Dermis blood vessel endothelial cell (primary cell): ENCODE data around the gene TAS2R16. TPM values are rescaled to one million over a fixed set of nuclear protein-coding genes. Genes with fewer than 3 reads are reported as not detected.
"Not testable (repeated sequence)": the region's sequence is repeated elsewhere in the genome, so short reads cannot be mapped to it uniquely, and the experiment has no call there.

Source experiments
- DNase-seq: peaks from one replicate; pipeline ENCODE4 v3.0.0; 2010
- total RNA-seq: library from RNA; depleted of rRNA; stranded (reverse); fragments of >200 nt; gene quantifications from 2 replicates; pipeline ENCODE4 v1.2.3, GENCODE V29; 2014

The TAS2R16 gene
- total RNA-seq, 1 donor from 2014 or later, result not detected

DNA sequence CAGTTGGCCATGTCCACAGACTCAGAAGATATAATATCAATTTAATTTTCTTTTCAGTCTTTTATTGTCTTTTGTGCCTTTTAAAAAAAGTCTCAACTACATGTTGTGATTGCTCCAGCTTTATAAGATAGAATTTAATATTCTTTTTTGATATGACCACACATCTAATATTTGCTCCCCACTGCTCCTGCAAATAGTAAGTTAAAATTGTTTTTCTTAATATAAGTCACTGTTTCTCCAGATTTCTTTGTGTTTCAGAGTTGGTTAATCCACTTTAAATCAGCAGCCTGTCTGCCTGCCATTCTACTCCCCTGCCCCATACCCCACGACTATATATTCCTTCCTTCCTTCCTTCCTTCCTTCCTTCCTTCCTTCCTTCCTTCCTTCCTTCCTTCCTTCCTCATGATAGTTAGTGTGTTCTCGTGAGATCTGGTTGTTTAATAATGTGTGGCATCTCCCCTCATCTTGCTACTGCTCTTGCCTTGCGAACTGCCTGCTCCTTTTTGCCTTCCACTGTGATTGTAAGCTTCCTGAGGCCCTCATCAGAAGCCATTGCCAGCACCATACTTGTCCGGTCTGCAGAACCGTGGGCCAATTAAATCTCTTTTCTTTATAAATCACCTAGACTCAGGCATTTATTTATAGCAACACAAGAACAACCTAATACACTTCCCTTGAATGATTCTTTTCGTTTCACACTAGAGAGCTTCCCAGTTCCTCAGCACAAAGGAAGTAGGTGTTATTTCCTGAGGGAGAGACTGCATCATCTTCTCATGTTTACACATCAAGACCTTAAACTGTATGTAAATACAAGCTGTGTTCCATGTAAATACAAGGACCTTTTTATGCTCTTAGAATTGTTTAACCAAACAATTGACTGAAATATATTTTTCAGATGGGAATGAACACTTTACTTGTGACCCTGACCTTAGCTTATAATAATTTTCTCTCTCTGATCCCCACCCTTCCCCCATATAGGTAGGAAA, 24.5 kb downstream of the TAS2R16 start:
- no peak for DNase-seq

- DNase-seq, result no peak
These were observed 27.1 kb downstream of the TAS2R16 start for GRCh38 chr7:122968389-122968788.

DNA sequence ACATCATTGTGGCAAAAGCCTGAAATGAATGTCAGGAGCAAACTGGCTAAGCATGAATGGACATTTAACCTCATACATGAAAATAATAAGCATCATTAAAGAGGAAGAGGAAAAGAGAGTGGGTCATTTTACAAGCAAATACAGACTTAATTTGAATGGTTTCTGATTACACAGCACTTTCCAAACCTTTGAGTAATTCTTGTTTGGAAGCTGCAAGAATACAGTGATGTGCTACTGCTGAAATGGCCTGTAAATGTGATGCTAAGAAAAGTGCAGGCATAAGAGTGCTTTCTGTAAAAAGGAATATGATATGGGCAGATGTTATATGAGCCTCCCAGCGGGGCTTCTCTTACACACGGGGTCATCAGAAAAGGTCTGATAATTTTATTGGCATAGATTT, 30.2 kb downstream of the TAS2R16 start:
- DNase-seq, result no peak

- not testable (repeated sequence) for DNase-seq
These were observed 41.8 kb downstream of the TAS2R16 start for GRCh38 chr7:122953678-122954077.

DNA sequence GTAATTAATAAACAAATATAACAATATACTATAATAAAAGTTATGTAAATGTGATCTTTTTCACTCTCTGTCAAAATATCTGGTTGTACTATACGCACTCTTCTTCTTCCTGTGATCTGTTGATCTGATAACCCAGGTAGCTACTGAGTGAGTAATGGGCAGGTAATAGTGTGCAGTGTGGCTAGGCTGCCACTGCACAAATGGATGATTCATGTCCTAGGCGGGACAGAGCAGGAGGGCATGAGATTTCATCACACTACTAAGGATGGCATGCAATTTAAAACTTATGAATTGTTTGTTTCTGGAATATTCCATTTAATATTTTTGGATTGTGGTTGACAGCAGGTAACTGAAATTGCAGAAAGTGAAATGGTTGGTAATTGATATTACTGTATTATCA, 44.5 kb downstream of the TAS2R16 start:
- no peak for DNase-seq

GRCh38 chr7:122949186-122949585, 46.3 kb downstream of the TAS2R16 start:
- no peak for DNase-seq

Other genes with a start within 250 kb of the TAS2R16 start
- gene CADPS2, start 109.2 kb downstream of the TAS2R16 start, total RNA-seq, result 69.4 and 83.7 TPM in 2 replicates
- gene SLC13A1, start 204.3 kb upstream of the TAS2R16 start, total RNA-seq, result not detected in 2 replicates